Measurements from ENCODE around the gene SLC8B1. TPM values are rescaled to one million over a fixed set of nuclear protein-coding genes. Genes with fewer than 3 reads are reported as not detected.

Gene SLC8B1
- total RNA-seq, 1 donor from 2014 or later = 14.0 TPM

GRCh38 chr12:113296557-113297213, 38.2 kb downstream of the SLC8B1 start:
- DNase-seq (ENCODE audit: low spot score) = no peak

- no peak for DNase-seq (ENCODE audit: low spot score)
These were observed 38.9 kb downstream of the SLC8B1 start for GRCh38 chr12:113295886-113296556.

- DNase-seq (ENCODE audit: low spot score) = no peak
These were observed 41.8 kb downstream of the SLC8B1 start for GRCh38 chr12:113293100-113293499.

GRCh38 chr12:113292547-113292946, 42.4 kb downstream of the SLC8B1 start:
- DNase-seq (ENCODE audit: low spot score) = no peak

GRCh38 chr12:113292091-113292490, 42.8 kb downstream of the SLC8B1 start:
- DNase-seq (ENCODE audit: low spot score) = no peak

- no peak for DNase-seq (ENCODE audit: low spot score)
These were observed 43.3 kb downstream of the SLC8B1 start for GRCh38 chr12:113291586-113291985.

- no peak for DNase-seq (ENCODE audit: low spot score)
These were observed 44.4 kb downstream of the SLC8B1 start for GRCh38 chr12:113290506-113290905.

- DNase-seq (ENCODE audit: low spot score) = no peak
These were observed 45.5 kb downstream of the SLC8B1 start for GRCh38 chr12:113289361-113289760.

GRCh38 chr12:113287899-113288282, 47.0 kb downstream of the SLC8B1 start:
- no peak for DNase-seq (ENCODE audit: low spot score)

- DNase-seq (ENCODE audit: low spot score) = no peak
These were observed 47.6 kb downstream of the SLC8B1 start for GRCh38 chr12:113287146-113287898.

GRCh38 chr12:113286712-113287111, 48.2 kb downstream of the SLC8B1 start:
- no peak for DNase-seq (ENCODE audit: low spot score)

GRCh38 chr12:113285679-113286610, 49.0 kb downstream of the SLC8B1 start:
- no peak for DNase-seq (ENCODE audit: low spot score)

GRCh38 chr12:113284751-113285150, 50.2 kb downstream of the SLC8B1 start:
- no peak for DNase-seq (ENCODE audit: low spot score)

- DNase-seq (ENCODE audit: low spot score) = no peak
These were observed 56.3 kb downstream of the SLC8B1 start for GRCh38 chr12:113278633-113279032.

- no peak for DNase-seq (ENCODE audit: low spot score)
These were observed 56.8 kb downstream of the SLC8B1 start for GRCh38 chr12:113278141-113278540.

- DNase-seq (ENCODE audit: low spot score) = no peak
These were observed 57.4 kb downstream of the SLC8B1 start for GRCh38 chr12:113277511-113277910.

- DNase-seq (ENCODE audit: low spot score) = no peak
These were observed 57.9 kb downstream of the SLC8B1 start for GRCh38 chr12:113276946-113277500.

- DNase-seq (ENCODE audit: low spot score) = no peak
These were observed 58.6 kb downstream of the SLC8B1 start for GRCh38 chr12:113276306-113276705.

GRCh38 chr12:113274848-113275247, 60.1 kb downstream of the SLC8B1 start:
- no peak for DNase-seq (ENCODE audit: low spot score)

- no peak for DNase-seq (ENCODE audit: low spot score)
These were observed 61.7 kb downstream of the SLC8B1 start for GRCh38 chr12:113273053-113273725.
